ENCODE measurements around the gene SLC25A45.

GRCh38 chr11:65378208-65378927 is 4.1 kb downstream of the SLC25A45 start:
- no peak for TF ChIP-seq CTCF (IDR thresholded peaks at IDR 0.05)
- TF ChIP-seq EZH2 (IDR thresholded peaks at IDR 0.05; ENCODE audit: borderline replicate concordance, insufficient read depth, low read depth, low read length, poor library complexity, severe bottlenecking) = no peak

All from B cell (primary cell).